ENCODE results near the gene HPGD. TPM values are rescaled to one million over a fixed set of nuclear protein-coding genes. Genes with fewer than 3 reads are reported as not detected.
"Not testable (repeated sequence)": the region's sequence is repeated elsewhere in the genome, so short reads cannot be mapped to it uniquely, and the experiment has no call there.

Gene HPGD
- total and polyA plus RNA-seq, 2 of the 8 experiments (the other 6 are each of a cell fraction or from before 2014, with no cell fraction given), result 1.1 to 1.3 TPM

DNA sequence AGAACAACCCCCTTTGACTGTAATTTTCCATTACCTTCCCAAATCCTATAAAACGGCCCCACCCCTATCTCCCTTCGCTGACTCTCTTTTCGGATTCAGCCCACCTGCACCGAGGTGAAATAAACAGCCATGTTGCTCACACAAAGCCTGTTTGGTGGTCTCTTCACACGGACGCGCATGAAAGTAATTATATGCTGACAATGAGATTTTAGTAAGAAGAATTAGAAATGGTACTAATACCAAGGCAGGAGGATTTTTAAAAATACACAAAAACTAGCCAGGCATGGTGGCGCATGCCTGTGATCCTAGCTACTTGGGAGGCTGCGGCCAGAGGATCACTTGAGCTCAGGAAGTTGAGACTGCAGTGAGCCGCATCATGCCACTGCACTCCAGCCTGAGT, 33.9 kb downstream of the HPGD start:
- H3K23ac ChIP-seq (ENCODE audit: insufficient read length); H3K23me2 ChIP-seq (ENCODE audit: low read depth, low read length); FAIRE-seq; H3K36me3 ChIP-seq (ENCODE audit: control insufficient read depth in 2 of 4, insufficient read depth in 4 of 4, low read length in 3 of 4); H4K8ac ChIP-seq (ENCODE audit: extremely low read depth, insufficient read depth, low read length); DNase-seq (ENCODE audit: low read depth in 1 of 2, low spot score in 2 of 2); POLR2A ChIA-PET (ENCODE audit: partially characterized antibody); H4K5ac ChIP-seq (ENCODE audit: insufficient read length, low read depth, low read length); H2AK5ac ChIP-seq (ENCODE audit: low read depth, low read length); H3K4ac ChIP-seq (replicated peaks; ENCODE audit: insufficient read length, low read depth, low read length); H3K27me3 ChIP-seq (replicated peaks in 1 of 4; ENCODE audit: control insufficient read depth in 3 of 4, extremely low read depth in 1 of 4, insufficient read depth in 3 of 4, low read length in 3 of 4); H3K18ac ChIP-seq (ENCODE audit: extremely low read depth, low read length); H2BK15ac ChIP-seq (ENCODE audit: low read length); H3K79me1 ChIP-seq (ENCODE audit: low read depth, low read length); H3K4me1 ChIP-seq (replicated peaks in 1 of 4; ENCODE audit: control insufficient read depth in 3 of 4, insufficient read depth in 4 of 4, low read length in 3 of 4); H3K9me3 ChIP-seq (ENCODE audit: insufficient read depth in 2 of 2, low read depth in 1 of 2, low read length in 1 of 2); H2BK120ac ChIP-seq (replicated peaks; ENCODE audit: low read depth, low read length); H3K27ac ChIP-seq (ENCODE audit: low read depth, low read length); H4K91ac ChIP-seq (replicated peaks; ENCODE audit: insufficient read length, low read length); H2BK12ac ChIP-seq (ENCODE audit: low read depth, low read length); H3K4me2 ChIP-seq (ENCODE audit: insufficient read depth in 1 of 2, low read depth in 2 of 2, low read length in 2 of 2); H2BK5ac ChIP-seq (ENCODE audit: low read depth, low read length); CTCF ChIA-PET (ENCODE audit: partially characterized antibody); H3K4me3 ChIP-seq (ENCODE audit: extremely low read depth in 1 of 4, insufficient read depth in 2 of 4, low read depth in 3 of 4, low read length in 4 of 4); H3K79me2 ChIP-seq (ENCODE audit: control insufficient read depth in 1 of 2, insufficient read depth in 2 of 2, low read length in 2 of 2); H2BK20ac ChIP-seq (ENCODE audit: low read length); H4K20me1 ChIP-seq (replicated peaks in 1 of 2; ENCODE audit: control insufficient read depth in 1 of 2, insufficient read depth in 2 of 2, low read length in 2 of 2); H3K56ac ChIP-seq (replicated peaks; ENCODE audit: insufficient read length, low read depth, low read length); H2AFZ ChIP-seq (ENCODE audit: low read length); H3K14ac ChIP-seq (ENCODE audit: insufficient read length); H3K9ac ChIP-seq (replicated peaks in 1 of 4; ENCODE audit: extremely low read depth in 1 of 4, low read depth in 3 of 4, low read length in 3 of 4): not testable (repeated sequence)
- WGBS, 2 experiments (ENCODE audit: extremely low coverage in 1 of 2, insufficient coverage in 1 of 2, insufficient read length in 1 of 2, insufficient replicate concordance in 2 of 2, low coverage in 1 of 2, low lambda C conversion rate in 2 of 2, missing lambda C conversion rate in 1 of 2), result 96% methylated on average over 10 of the region's 10 CpGs; no CpG with 5 or more reads in 1 of the 2 experiments
